ENCODE results near the gene RAB10.

DNA sequence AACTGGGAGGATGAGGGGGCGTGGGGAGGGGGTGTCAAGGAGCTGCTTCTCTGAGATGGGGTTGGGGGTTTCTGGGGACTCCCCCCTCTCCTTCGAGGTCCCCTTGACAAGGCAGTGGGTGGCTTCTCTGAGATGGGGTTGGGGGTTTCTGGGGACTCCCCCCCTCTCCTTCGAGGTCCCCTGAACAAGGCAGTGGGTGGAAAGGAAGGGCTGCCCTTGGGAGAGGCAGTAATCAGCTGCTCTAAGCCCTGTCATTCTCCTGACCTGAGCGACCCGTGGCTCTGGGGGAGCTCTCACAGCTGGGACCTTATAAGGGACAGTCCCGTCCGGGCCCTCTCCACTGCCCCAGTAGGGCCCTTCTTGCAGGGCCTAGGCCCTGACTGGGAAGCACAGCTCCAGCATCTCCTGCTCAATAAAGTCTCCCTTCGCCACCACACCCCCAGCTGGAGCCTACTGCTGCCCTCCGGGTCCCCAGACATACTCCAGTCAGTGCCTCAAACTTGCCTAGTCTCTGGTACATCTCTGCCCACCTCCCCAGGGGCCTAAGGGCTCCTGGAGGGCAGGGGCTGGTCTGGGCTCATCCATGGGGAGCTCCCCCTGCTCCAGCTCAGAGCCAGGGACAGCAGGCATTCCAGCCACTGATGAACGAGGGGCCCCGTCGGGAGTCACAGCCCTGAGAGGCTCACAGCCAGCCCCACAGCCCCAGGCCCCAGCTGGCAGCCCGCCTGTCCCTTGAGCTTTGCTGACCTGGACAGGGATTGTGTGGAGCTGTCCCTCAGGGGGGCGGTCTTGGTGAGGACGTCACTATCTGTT lies 141.8 kb downstream of the RAB10 start:
- TF ChIP-seq, protein P1, sequence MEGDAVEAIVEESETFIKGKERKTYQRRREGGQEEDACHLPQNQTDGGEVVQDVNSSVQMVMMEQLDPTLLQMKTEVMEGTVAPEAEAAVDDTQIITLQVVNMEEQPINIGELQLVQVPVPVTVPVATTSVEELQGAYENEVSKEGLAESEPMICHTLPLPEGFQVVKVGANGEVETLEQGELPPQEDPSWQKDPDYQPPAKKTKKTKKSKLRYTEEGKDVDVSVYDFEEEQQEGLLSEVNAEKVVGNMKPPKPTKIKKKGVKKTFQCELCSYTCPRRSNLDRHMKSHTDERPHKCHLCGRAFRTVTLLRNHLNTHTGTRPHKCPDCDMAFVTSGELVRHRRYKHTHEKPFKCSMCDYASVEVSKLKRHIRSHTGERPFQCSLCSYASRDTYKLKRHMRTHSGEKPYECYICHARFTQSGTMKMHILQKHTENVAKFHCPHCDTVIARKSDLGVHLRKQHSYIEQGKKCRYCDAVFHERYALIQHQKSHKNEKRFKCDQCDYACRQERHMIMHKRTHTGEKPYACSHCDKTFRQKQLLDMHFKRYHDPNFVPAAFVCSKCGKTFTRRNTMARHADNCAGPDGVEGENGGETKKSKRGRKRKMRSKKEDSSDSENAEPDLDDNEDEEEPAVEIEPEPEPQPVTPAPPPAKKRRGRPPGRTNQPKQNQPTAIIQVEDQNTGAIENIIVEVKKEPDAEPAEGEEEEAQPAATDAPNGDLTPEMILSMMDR (IDR thresholded peaks at IDR 0.05): no peak
- TF ChIP-seq POLR2A (IDR thresholded peaks at IDR 0.05): no peak
